Fibroblast of villous mesenchyme (primary cell): ENCODE results near the gene NCAM1. TPM values are rescaled to one million over a fixed set of nuclear protein-coding genes. Genes with fewer than 3 reads are reported as not detected.
A peak's percentile ranks its signal among the peaks of the same experiment; 100 is the strongest.

ENCODE experiments used
- DNase-seq: peaks from one replicate; pipeline ENCODE4 v3.0.0-alpha.2; 2010; ENCODE audit warnings: low read depth
- H3K4me3 ChIP-seq: 2 replicates; pipeline ENCODE4 v1.5.1; 2011; ENCODE audit warnings: low read depth, mild to moderate bottlenecking, low read length
- CTCF ChIP-seq: IDR thresholded peaks from 2 replicates; pipeline ENCODE4 v1.5.1; 2012; ENCODE audit warnings: low read depth, mild to moderate bottlenecking, low read length; ENCODE audit not compliant: insufficient read depth
- total RNA-seq: library from RNA; depleted of rRNA; stranded (reverse); fragments of >200 nt; gene quantifications from 2 replicates; pipeline ENCODE4 v1.2.3, GENCODE V29; 2012

Gene NCAM1
- total RNA-seq, 1 donor: 0.86 TPM

GRCh38 chr11:113240790-113241635, 279.8 kb downstream of the NCAM1 start:
- TF ChIP-seq CTCF: no peak
- peak; percentile 89 for DNase-seq

GRCh38 chr11:113241636-113242054, 280.4 kb downstream of the NCAM1 start:
- TF ChIP-seq CTCF: no peak
- peak; percentile 29 for DNase-seq

More at GRCh38 chr11:113240790-113241635, 279.8 kb downstream of the NCAM1 start:
- no peak overlapping the region for H3K4me3 ChIP-seq

GRCh38 chr11:113242060-113242459, 280.8 kb downstream of the NCAM1 start:
- DNase-seq: no peak
- H3K4me3 ChIP-seq: no peak overlapping the region
- TF ChIP-seq CTCF: no peak

More at GRCh38 chr11:113241636-113242054, 280.4 kb downstream of the NCAM1 start:
- H3K4me3 ChIP-seq: no peak overlapping the region

GRCh38 chr11:113242767-113243397, 281.7 kb downstream of the NCAM1 start:
- H3K4me3 ChIP-seq: peak overlapping the region; percentile 46
- DNase-seq: peak; percentile 63
- TF ChIP-seq CTCF: no peak

- no peak for TF ChIP-seq CTCF
- H3K4me3 ChIP-seq: no peak overlapping the region
- no peak for DNase-seq
These were observed 282.5 kb downstream of the NCAM1 start for GRCh38 chr11:113243696-113244095.

GRCh38 chr11:113245216-113245615, 284.0 kb downstream of the NCAM1 start:
- no peak overlapping the region for H3K4me3 ChIP-seq
- no peak for TF ChIP-seq CTCF
- DNase-seq: peak; percentile 19
